Mammary epithelial cell (primary cell): ENCODE data around the gene MRC2.

Experiments used
- EZH2 ChIP-seq: IDR thresholded peaks from 2 replicates; pipeline ENCODE4 v1.6.1; 2012; ENCODE audit warnings: low read length, inconsistent platforms, borderline replicate concordance
- TF ChIP-seq, protein P1 (sequence below), 2 donors: IDR thresholded peaks in 1 of 2; conservative IDR thresholded peaks in 1 of 2; 2 replicates each; pipeline ENCODE4 v1.5.1; 2011 to 2012; ENCODE audit warnings: inconsistent platforms in 2 of 2, low read length in 2 of 2, mild to moderate bottlenecking in 2 of 2, control low read depth in 1 of 2, low read depth in 1 of 2; ENCODE audit not compliant: insufficient read depth in 1 of 2; ENCODE audit errors: extremely low read depth in 1 of 2

DNA sequence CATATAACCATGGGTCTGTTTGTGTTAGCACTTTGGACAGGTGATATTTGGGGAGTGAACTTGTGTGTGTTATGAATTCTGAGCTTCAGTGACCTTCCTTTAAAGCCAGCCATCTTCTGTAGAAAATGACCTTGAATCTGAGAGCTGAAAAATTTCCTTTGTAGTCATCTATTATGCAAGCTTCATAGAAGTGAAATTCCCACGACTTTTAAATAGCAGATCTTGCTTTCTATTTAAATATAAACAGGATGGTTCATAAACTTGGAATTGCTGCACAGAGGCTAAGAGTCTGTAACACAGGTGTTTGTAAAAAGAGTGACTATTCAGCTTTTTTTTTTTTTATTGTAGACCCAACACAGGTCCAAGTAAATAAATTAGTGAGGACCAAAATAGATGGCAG is 95.2 kb downstream of the MRC2 start:
- TF ChIP-seq, protein P1, sequence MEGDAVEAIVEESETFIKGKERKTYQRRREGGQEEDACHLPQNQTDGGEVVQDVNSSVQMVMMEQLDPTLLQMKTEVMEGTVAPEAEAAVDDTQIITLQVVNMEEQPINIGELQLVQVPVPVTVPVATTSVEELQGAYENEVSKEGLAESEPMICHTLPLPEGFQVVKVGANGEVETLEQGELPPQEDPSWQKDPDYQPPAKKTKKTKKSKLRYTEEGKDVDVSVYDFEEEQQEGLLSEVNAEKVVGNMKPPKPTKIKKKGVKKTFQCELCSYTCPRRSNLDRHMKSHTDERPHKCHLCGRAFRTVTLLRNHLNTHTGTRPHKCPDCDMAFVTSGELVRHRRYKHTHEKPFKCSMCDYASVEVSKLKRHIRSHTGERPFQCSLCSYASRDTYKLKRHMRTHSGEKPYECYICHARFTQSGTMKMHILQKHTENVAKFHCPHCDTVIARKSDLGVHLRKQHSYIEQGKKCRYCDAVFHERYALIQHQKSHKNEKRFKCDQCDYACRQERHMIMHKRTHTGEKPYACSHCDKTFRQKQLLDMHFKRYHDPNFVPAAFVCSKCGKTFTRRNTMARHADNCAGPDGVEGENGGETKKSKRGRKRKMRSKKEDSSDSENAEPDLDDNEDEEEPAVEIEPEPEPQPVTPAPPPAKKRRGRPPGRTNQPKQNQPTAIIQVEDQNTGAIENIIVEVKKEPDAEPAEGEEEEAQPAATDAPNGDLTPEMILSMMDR (conservative IDR thresholded peaks at IDR 0.05 in 1 of 2, IDR thresholded peaks at IDR 0.05 in 1 of 2; ENCODE audit: extremely low read depth in 1 of 2, insufficient read depth in 1 of 2, low read depth in 1 of 2, low read length in 2 of 2), result no peak
- TF ChIP-seq EZH2, result no peak
